ENCODE measurements around the gene BPIFB3. TPM values are rescaled to one million over a fixed set of nuclear protein-coding genes. Genes with fewer than 3 reads are reported as not detected.

BPIFB3 gene
- total RNA-seq, 2 experiments from 2014 or later: not detected

DNA sequence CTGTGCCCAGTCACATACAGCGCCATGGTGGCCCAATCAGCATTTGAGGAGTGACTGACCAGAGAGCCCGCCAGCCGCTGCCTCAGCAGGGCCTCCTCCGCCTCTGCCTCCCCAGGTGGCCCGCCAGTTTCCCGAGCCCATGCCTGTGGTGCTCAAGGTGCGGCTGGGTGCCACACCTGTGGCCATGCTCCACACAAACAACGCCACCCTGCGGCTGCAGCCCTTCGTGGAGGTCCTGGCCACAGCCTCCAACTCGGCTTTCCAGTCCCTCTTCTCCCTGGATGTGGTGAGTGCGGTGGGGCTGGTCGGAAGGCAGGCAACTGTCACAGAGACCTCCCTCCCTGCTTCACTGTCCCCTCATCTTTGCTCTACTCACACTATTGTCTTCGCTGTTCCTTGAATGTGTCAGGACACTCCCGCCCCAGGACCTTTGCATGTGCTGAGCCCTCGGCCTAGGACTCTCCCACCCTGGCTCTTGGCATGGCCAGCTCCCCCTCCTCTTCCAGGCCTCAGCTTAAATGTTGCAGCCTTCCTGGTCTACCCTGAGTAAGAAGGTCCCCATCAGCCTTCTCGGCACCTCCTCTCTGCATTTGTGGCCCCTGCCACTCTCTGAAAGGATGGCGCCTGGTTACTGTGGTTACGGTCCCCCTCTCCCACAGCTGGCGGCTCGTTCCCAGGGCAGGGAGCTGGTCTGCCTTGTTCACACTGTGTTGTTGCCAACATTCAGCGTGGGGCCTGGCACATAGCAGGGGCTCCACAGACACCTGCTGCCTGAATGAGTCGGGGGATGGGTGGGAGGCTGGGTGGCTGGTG lies 34.0 kb upstream of the BPIFB3 start:
- DNase-seq (no peak), ATAC-seq (no peak)
- CTCF ChIA-PET: interaction anchor here (1.7 to 1.8 kb wide), 2 partner anchors 15 to 74 kb away, joined by 4 to 5 read pairs; partner anchors contain the start of gene SUN5
- POLR2A ChIA-PET: no interaction called here
- Mint-ChIP-seq H3K27ac (no peak overlapping the region), H3K27me3 (ENCODE audit: low read depth) (no peaks in the 10 kb centered on the region), H3K4me3 (no peak overlapping the region), H3K9me3 (ENCODE audit: insufficient read depth) (no peaks in the 10 kb centered on the region), H3K36me3 (ENCODE audit: low read depth) (no peaks in the 10 kb centered on the region), H3K4me1 (ENCODE audit: low read depth) (no peaks in the 10 kb centered on the region)

DNA sequence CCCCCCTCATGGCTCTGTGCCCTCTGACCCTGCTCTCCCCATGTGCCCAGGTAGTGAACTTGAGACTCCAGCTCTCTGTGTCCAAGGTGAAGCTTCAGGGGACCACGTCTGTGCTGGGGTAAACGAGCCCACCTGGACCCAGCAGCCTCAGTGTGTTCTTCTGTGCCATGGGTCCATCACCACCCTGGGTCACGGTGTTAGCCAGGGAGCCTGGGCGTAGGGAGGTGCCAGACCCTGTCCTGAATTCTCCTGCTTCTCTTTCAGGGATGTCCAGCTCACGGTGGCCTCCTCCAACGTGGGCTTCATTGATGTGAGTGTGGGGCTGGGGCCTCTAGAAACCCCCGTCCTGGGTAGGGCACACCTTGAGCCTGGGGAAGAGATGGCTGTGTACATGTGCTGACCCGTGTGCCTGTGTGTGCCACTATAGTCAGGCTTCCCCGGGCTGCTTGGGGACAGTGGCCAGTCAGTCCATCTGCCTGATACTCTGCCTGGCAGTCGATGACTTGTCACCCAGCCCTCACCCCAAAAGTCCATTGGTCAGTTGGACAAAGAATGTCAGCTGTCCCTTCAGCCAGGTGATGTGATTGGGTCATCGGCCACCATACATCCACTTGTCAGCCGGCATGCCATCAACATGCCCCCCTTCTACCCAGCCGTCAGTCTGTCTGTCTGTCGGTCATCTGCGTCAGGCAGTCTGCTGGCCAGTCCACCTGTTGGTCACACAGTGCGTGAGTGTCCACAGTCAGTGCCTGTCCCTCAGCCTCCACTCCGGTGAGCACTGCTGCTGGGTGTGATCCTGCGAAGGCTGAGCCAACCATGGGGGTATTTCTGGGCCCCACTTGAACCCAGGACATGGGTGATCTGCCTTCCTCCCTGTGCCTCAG lies 33.2 kb upstream of the BPIFB3 start:
- DNase-seq (no peak), ATAC-seq (no peak)
- Mint-ChIP-seq H3K4me1 (ENCODE audit: low read depth) (no peaks in the 10 kb centered on the region), H3K27me3 (ENCODE audit: low read depth) (no peaks in the 10 kb centered on the region), H3K27ac (no peak overlapping the region), H3K36me3 (ENCODE audit: low read depth) (no peaks in the 10 kb centered on the region), H3K4me3 (no peak overlapping the region), H3K9me3 (ENCODE audit: insufficient read depth) (no peaks in the 10 kb centered on the region)
- POLR2A ChIA-PET: no interaction called here
- CTCF ChIA-PET: interaction anchor here (1.8 kb wide), 1 partner anchor 75 kb away, joined by 5 read pairs; no protein-coding TSS in a partner anchor

DNA sequence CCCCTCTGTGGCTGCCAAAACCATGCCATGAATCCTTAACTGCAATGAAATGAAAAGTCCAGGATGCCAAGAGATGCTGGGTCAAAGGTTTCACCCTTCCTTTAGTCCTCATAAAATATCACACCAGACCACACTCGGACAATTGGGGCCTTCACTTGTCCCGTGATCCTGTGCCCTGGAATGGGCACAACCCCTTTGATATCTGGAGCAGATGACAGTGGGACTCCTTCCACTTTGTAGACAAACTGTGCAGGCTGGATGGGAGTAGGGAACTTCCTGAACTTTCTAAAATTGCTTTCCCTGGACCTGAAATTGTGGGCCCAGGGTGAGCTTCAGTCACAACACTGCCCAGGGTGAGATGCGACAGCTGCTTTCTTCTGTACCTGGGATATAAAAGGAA lies 31.8 kb upstream of the BPIFB3 start:
- H3K4me1 Mint-ChIP-seq (ENCODE audit: low read depth): no peaks in the 10 kb centered on the region
- H3K9me3 Mint-ChIP-seq (ENCODE audit: insufficient read depth): no peaks in the 10 kb centered on the region
- no peaks in the 10 kb centered on the region for H3K36me3 Mint-ChIP-seq (ENCODE audit: low read depth)
- H3K27me3 Mint-ChIP-seq (ENCODE audit: low read depth): no peaks in the 10 kb centered on the region
- H3K4me3 Mint-ChIP-seq: no peak overlapping the region
- DNase-seq (no peak), ATAC-seq (no peak)
- no peak overlapping the region for H3K27ac Mint-ChIP-seq
- POLR2A ChIA-PET: no interaction called here
- CTCF ChIA-PET: no interaction called here

DNA sequence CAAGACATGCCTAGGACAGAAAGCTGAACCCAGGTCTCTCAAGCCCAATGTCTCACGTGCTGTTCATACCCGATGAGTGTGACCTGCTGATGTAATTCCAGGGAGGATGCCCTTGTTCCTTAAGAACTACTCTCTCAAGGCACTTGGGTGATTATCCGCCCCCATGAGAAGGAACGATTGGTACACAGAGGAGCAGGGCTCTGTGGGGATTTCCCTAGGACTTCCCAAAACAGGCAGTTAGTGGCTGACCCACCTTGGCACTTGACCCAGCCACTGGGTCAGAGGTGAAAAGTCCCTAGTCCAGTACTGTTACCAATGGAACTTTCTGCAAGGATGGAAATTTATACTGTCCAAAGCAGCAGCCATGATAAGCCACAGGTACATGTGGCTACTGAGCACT lies 31.4 kb upstream of the BPIFB3 start:
- ATAC-seq (no peak), DNase-seq (no peak)
- H3K4me1 Mint-ChIP-seq (ENCODE audit: low read depth): no peaks in the 10 kb centered on the region
- no peak overlapping the region for H3K27ac Mint-ChIP-seq
- H3K4me3 Mint-ChIP-seq: no peak overlapping the region
- ChIA-PET CTCF (no interaction called here), POLR2A (no interaction called here)
- H3K36me3 Mint-ChIP-seq (ENCODE audit: low read depth): no peaks in the 10 kb centered on the region
- no peaks in the 10 kb centered on the region for H3K27me3 Mint-ChIP-seq (ENCODE audit: low read depth)
- no peaks in the 10 kb centered on the region for H3K9me3 Mint-ChIP-seq (ENCODE audit: insufficient read depth)

DNA sequence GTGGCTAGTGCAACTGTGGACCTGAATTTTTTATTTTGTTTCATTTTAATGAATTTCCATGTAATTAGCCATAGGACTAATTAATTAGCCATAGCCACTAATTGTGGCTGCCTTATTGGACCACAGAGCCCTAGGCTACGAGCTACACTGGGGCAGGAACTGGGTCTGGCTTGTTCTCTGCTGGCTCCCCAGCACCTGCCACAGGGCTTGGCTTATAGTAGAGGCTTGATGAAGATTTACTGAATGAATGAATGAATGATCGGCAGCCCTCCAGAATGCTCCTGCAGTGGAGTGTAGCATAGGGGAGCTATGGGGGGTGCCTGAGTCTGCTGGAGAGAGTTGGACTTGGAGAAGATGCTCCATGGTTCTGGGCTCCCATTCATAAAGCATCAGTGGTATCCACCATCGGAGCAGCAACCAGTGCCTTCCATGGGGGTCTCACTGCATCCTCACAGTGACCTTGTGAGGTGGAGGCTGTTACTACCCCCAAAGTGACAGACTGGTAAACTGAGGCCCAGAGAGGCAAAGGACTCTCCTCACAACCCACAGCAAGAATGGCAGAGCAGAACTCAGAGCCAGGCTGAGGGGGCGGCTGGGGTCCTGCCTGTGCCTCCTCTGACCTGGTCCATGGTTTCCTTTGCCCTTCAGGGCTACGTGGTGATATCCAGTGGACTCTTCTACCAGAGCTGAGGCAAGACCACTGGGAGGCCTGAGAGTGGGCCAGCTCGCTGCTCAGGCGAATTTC lies 30.8 kb upstream of the BPIFB3 start:
- POLR2A ChIA-PET: no interaction called here

DNA sequence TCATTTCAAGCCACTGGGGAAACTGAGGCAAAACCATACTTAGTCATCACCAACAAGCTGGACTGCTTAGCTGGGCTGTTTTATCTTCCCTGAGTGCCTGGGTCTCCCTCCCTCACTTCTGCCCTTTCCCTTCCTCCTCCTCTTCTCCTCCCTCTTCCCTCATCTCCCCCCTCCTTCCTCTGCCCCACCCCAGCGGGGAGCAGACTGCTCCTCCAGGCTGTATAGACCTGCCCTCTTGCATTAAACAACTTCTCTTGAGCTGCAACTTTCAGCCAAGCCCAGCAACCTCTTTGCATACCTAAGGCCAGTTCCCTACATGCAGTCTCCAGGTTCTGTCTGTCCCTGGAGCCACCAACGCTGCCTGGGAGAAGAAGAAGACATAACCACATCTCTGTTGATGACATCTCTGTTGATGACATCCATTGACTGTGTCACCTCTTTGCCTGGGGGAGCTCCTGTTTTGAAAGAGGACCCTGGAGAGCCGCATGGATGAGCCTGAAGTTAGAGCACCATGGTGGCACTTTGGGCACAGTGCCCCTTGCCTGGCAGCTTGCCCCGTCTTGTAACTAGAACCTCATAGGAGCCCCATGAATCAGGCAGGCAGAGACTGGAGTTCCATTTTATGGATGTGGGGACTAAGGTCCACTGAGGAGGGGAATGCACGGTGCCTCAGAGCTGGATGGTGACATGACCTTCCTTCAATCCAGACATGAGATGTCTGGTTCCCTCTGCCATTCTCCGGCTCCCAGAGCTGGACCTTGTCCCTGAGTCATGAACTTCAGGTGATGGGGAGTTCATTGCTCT lies 30.1 kb upstream of the BPIFB3 start:
- no peaks in the 10 kb centered on the region for H3K4me1 Mint-ChIP-seq (ENCODE audit: low read depth)
- ATAC-seq (no peak), DNase-seq (no peak)
- no peaks in the 10 kb centered on the region for H3K27me3 Mint-ChIP-seq (ENCODE audit: low read depth)
- H3K9me3 Mint-ChIP-seq (ENCODE audit: insufficient read depth): no peaks in the 10 kb centered on the region
- no peak overlapping the region for H3K4me3 Mint-ChIP-seq
- ChIA-PET CTCF (no interaction called here), POLR2A (no interaction called here)
- no peaks in the 10 kb centered on the region for H3K36me3 Mint-ChIP-seq (ENCODE audit: low read depth)
- no peak overlapping the region for H3K27ac Mint-ChIP-seq

More for the DNA sequence above, 30.8 kb upstream of the BPIFB3 start:
- Mint-ChIP-seq H3K4me1 (ENCODE audit: low read depth) (no peaks in the 10 kb centered on the region), H3K9me3 (ENCODE audit: insufficient read depth) (no peaks in the 10 kb centered on the region), H3K4me3 (no peak overlapping the region), H3K36me3 (ENCODE audit: low read depth) (no peaks in the 10 kb centered on the region), H3K27ac (no peak overlapping the region), H3K27me3 (ENCODE audit: low read depth) (no peaks in the 10 kb centered on the region)
- CTCF ChIA-PET: no interaction called here
- ATAC-seq (no peak), DNase-seq (no peak)

DNA sequence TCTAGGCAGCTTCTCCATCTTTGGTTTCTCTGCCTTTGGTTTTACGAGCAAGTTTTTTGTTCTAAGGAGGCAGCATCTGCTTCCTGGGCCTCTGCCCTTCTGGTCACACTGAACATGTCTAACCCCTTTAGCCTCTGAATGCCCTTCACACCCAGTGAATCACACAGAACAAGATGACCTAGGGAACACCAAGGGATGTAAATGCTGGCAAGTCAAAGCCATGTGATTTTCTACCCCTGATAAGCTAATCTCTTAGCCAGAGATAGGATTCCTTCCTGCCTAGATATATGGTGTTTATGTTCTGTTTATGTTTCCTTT lies 29.5 kb upstream of the BPIFB3 start:
- DNase-seq: no peak
- CTCF ChIA-PET: no interaction called here
- Mint-ChIP-seq H3K9me3 (ENCODE audit: insufficient read depth) (no peaks in the 10 kb centered on the region), H3K27ac (no peak overlapping the region), H3K4me3 (no peak overlapping the region), H3K27me3 (ENCODE audit: low read depth) (no peaks in the 10 kb centered on the region), H3K36me3 (ENCODE audit: low read depth) (no peaks in the 10 kb centered on the region), H3K4me1 (ENCODE audit: low read depth) (no peaks in the 10 kb centered on the region)
- no peak for ATAC-seq
- POLR2A ChIA-PET: no interaction called here

DNA sequence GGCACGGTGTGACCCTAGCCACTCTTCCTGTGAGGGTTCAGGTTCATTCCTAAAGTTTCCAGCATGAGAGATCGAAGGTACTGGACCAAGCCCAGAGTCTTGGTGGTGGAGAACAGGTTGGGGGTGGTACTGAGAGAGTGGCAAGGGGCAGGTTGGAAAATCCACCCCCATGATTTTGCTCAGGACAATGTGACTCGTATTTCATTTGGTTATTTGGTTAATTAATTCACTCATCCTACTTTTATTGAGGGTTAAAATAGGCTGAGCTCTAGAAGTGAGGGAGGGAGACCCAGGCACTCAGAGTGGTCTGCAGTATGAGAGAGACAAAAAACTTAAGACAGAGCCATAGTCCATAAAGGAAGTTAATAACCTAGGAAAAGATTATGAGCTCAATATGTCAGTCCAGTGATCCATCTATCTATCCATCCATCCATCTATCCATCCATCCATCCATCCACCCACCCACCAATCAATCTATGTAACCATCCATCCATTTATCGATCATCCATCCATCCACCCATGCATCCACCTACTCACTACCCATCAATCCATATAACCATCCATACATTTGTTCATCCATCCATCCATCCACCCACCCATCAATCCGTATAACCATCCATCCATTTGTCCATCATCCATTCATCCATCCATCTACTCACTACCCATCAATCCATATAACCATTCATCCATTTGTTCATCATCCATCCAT lies 28.9 kb upstream of the BPIFB3 start:
- DNase-seq (no peak), ATAC-seq (no peak)
- POLR2A ChIA-PET: no interaction called here
- Mint-ChIP-seq H3K4me1 (ENCODE audit: low read depth) (no peaks in the 10 kb centered on the region), H3K36me3 (ENCODE audit: low read depth) (no peaks in the 10 kb centered on the region), H3K27ac (no peak overlapping the region), H3K4me3 (no peak overlapping the region), H3K9me3 (ENCODE audit: insufficient read depth) (no peaks in the 10 kb centered on the region), H3K27me3 (ENCODE audit: low read depth) (no peaks in the 10 kb centered on the region)
- CTCF ChIA-PET: no interaction called here

DNA sequence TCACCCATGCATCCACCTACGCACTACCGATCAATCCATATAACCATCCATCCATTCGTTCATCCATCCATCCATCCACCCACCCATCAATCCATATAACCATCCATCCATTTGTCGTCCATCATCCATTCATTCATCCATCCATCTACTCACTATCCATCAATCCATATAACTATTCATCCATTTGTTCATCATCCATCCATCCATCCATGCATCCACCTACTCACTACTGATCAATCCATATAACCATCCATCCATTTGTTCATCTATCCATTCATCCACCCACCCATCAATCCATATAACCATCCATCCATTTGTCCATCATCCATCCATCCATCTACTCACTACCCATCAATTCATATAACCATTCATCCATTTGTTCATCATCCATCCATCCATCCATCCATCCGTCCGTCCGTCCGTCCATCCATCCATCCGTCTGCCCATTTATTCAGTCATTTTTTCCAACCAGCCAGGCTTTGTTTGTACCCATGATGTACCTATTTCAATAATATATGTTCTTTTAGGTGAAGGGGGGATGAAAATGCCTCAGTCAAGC lies 28.3 kb upstream of the BPIFB3 start:
- Mint-ChIP-seq H3K9me3 (ENCODE audit: insufficient read depth) (no peaks in the 10 kb centered on the region), H3K4me3 (no peak overlapping the region), H3K27me3 (ENCODE audit: low read depth) (no peaks in the 10 kb centered on the region), H3K4me1 (ENCODE audit: low read depth) (no peaks in the 10 kb centered on the region), H3K27ac (no peak overlapping the region), H3K36me3 (ENCODE audit: low read depth) (no peaks in the 10 kb centered on the region)
- POLR2A ChIA-PET: no interaction called here
- DNase-seq (no peak), ATAC-seq (no peak)
- CTCF ChIA-PET: no interaction called here

DNA sequence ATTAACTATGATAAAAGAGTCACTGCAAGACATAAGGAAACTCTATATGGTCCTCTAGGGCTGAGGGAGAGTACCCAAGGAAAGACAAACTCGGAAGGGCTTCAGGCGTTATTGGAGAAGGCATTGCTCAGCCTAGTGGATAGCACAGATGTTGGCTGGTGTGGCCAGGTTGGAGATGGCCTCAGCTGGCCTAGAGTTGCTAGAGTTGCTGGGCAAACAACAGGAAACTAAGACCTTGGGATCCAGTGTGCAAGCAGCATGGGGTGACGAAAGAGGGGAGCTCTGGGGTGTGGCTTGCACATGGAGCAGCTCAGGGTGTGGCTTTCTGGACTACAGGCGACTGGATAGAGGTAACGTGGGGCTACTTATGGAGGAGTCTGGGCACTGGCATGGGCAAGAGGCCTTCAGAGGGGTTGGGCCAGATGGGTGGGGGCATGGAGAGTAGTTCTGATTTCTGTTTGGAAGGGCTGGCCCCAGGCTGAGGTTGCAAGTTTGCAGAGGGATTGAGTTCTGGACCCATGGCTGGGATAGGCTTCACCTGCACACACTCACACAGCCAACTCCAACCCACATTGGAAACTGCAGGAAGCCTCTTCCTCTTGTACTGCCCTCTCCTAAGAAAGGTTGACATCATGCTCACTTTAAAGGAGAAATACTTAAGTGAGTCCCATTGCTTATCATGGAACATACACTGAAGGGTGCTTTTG lies 27.5 kb upstream of the BPIFB3 start:
- Mint-ChIP-seq H3K36me3 (ENCODE audit: low read depth) (no peaks in the 10 kb centered on the region), H3K4me1 (ENCODE audit: low read depth) (no peaks in the 10 kb centered on the region), H3K27ac (no peak overlapping the region), H3K4me3 (no peak overlapping the region), H3K27me3 (ENCODE audit: low read depth) (no peaks in the 10 kb centered on the region), H3K9me3 (ENCODE audit: insufficient read depth) (no peaks in the 10 kb centered on the region)
- CTCF ChIA-PET: no interaction called here
- DNase-seq (no peak), ATAC-seq (no peak)
- POLR2A ChIA-PET: no interaction called here

All from activated CD8-positive, alpha-beta T cell treated with anti-CD3 and anti-CD28 coated beads, Interleukin-2, amount 10 ng/mL, durations not matched to agents 7 days and 5 days (primary cell).